Rectal smooth muscle tissue (tissue), 1 donor: ENCODE measurements around the gene PEX14.

Source experiments
- H3K27ac ChIP-seq: one replicate; pipeline ENCODE4 v1.7.0; 2013; ENCODE audit warnings: low read depth, low read length, inconsistent platforms
- H3K27me3 ChIP-seq: one replicate; pipeline ENCODE4 v1.7.0; 2013; ENCODE audit warnings: low read length; ENCODE audit not compliant: control insufficient read depth, insufficient read depth
- H3K36me3 ChIP-seq: one replicate; pipeline ENCODE4 v1.7.0; 2013; ENCODE audit warnings: low read length; ENCODE audit not compliant: control insufficient read depth, insufficient read depth
- H3K4me1 ChIP-seq: one replicate; pipeline ENCODE4 v1.7.0; 2013; ENCODE audit warnings: low read length; ENCODE audit not compliant: control insufficient read depth, insufficient read depth
- H3K4me3 ChIP-seq: one replicate; pipeline ENCODE4 v1.7.0; 2013; ENCODE audit warnings: low read length
- H3K9ac ChIP-seq: one replicate; pipeline ENCODE4 v1.7.0; 2013; ENCODE audit warnings: low read length

The PEX14 gene

GRCh38 chr1:10586125-10586524 is 111.4 kb downstream of the PEX14 start:
- Histone ChIP-seq H3K27me3 (no peaks in the 10 kb centered on the region), H3K4me1 (no peaks in the 10 kb centered on the region), H3K9ac (no peak overlapping the region), H3K36me3 (no peaks in the 10 kb centered on the region), H3K27ac (no peak overlapping the region), H3K4me3 (no peak overlapping the region)

- H3K4me3 ChIP-seq = no peak overlapping the region
- H3K27me3 ChIP-seq = no peaks in the 10 kb centered on the region
- H3K27ac ChIP-seq = no peak overlapping the region
- H3K9ac ChIP-seq = no peak overlapping the region
- H3K36me3 ChIP-seq = no peaks in the 10 kb centered on the region
- H3K4me1 ChIP-seq = peaks cover 4% of the 10 kb centered on the region
These were observed 113.9 kb downstream of the PEX14 start for GRCh38 chr1:10588640-10589039.

- Histone ChIP-seq H3K27ac (no peak overlapping the region), H3K4me1 (peaks cover 4% of the 10 kb centered on the region), H3K27me3 (no peaks in the 10 kb centered on the region), H3K4me3 (no peak overlapping the region), H3K9ac (no peak overlapping the region), H3K36me3 (no peaks in the 10 kb centered on the region)
These were observed 114.3 kb downstream of the PEX14 start for GRCh38 chr1:10589074-10589473.

GRCh38 chr1:10591010-10591409 is 116.3 kb downstream of the PEX14 start:
- H3K27ac ChIP-seq = no peak overlapping the region
- H3K4me1 ChIP-seq = peaks cover 4% of the 10 kb centered on the region
- H3K4me3 ChIP-seq = no peak overlapping the region
- no peaks in the 10 kb centered on the region for H3K36me3 ChIP-seq
- H3K27me3 ChIP-seq = no peaks in the 10 kb centered on the region
- H3K9ac ChIP-seq = no peak overlapping the region

GRCh38 chr1:10592373-10592772 is 117.6 kb downstream of the PEX14 start:
- no peaks in the 10 kb centered on the region for H3K27me3 ChIP-seq
- peaks cover 4% of the 10 kb centered on the region for H3K4me1 ChIP-seq
- no peaks in the 10 kb centered on the region for H3K36me3 ChIP-seq
- H3K9ac ChIP-seq = no peak overlapping the region
- no peak overlapping the region for H3K4me3 ChIP-seq
- H3K27ac ChIP-seq = peak overlapping the region; percentile 33

- Histone ChIP-seq H3K4me1 (peaks cover 4% of the 10 kb centered on the region), H3K36me3 (no peaks in the 10 kb centered on the region), H3K4me3 (no peak overlapping the region), H3K9ac (no peak overlapping the region), H3K27me3 (no peaks in the 10 kb centered on the region), H3K27ac (no peak overlapping the region)
These were observed 119.0 kb downstream of the PEX14 start for GRCh38 chr1:10593750-10594149.

GRCh38 chr1:10594595-10595223 is 120.0 kb downstream of the PEX14 start:
- Histone ChIP-seq H3K4me1 (peaks cover 4% of the 10 kb centered on the region), H3K9ac (no peak overlapping the region), H3K4me3 (no peak overlapping the region), H3K27ac (no peak overlapping the region), H3K36me3 (no peaks in the 10 kb centered on the region), H3K27me3 (no peaks in the 10 kb centered on the region)

- H3K9ac ChIP-seq = no peak overlapping the region
- H3K36me3 ChIP-seq = no peaks in the 10 kb centered on the region
- H3K27ac ChIP-seq = no peak overlapping the region
- no peak overlapping the region for H3K4me3 ChIP-seq
- H3K4me1 ChIP-seq = peaks cover 4% of the 10 kb centered on the region
- no peaks in the 10 kb centered on the region for H3K27me3 ChIP-seq
These were observed 122.0 kb downstream of the PEX14 start for GRCh38 chr1:10596780-10597179.

- Histone ChIP-seq H3K27me3 (no peaks in the 10 kb centered on the region), H3K9ac (no peak overlapping the region), H3K27ac (no peak overlapping the region), H3K4me1 (peaks cover 2% of the 10 kb centered on the region), H3K36me3 (no peaks in the 10 kb centered on the region), H3K4me3 (no peak overlapping the region)
These were observed 123.0 kb downstream of the PEX14 start for GRCh38 chr1:10597492-10598388.

- no peak overlapping the region for H3K27ac ChIP-seq
- no peak overlapping the region for H3K4me3 ChIP-seq
- no peaks in the 10 kb centered on the region for H3K27me3 ChIP-seq
- H3K36me3 ChIP-seq = no peaks in the 10 kb centered on the region
- no peaks in the 10 kb centered on the region for H3K4me1 ChIP-seq
- no peak overlapping the region for H3K9ac ChIP-seq
These were observed 123.6 kb downstream of the PEX14 start for GRCh38 chr1:10598389-10598702.

- Histone ChIP-seq H3K4me1 (no peaks in the 10 kb centered on the region), H3K27me3 (no peaks in the 10 kb centered on the region), H3K4me3 (no peak overlapping the region), H3K36me3 (no peaks in the 10 kb centered on the region), H3K27ac (no peak overlapping the region), H3K9ac (no peak overlapping the region)
These were observed 124.6 kb downstream of the PEX14 start for GRCh38 chr1:10599194-10599861.

GRCh38 chr1:10601342-10602070 is 126.8 kb downstream of the PEX14 start:
- no peak overlapping the region for H3K27ac ChIP-seq
- no peaks in the 10 kb centered on the region for H3K36me3 ChIP-seq
- no peaks in the 10 kb centered on the region for H3K4me1 ChIP-seq
- no peak overlapping the region for H3K4me3 ChIP-seq
- no peak overlapping the region for H3K9ac ChIP-seq
- no peaks in the 10 kb centered on the region for H3K27me3 ChIP-seq
